ENCODE data around the gene MSH2. TPM values are rescaled to one million over a fixed set of nuclear protein-coding genes. Genes with fewer than 3 reads are reported as not detected.

Gene MSH2
- total RNA-seq, 2 donors from 2014 or later, result 126 to 135 TPM

DNA sequence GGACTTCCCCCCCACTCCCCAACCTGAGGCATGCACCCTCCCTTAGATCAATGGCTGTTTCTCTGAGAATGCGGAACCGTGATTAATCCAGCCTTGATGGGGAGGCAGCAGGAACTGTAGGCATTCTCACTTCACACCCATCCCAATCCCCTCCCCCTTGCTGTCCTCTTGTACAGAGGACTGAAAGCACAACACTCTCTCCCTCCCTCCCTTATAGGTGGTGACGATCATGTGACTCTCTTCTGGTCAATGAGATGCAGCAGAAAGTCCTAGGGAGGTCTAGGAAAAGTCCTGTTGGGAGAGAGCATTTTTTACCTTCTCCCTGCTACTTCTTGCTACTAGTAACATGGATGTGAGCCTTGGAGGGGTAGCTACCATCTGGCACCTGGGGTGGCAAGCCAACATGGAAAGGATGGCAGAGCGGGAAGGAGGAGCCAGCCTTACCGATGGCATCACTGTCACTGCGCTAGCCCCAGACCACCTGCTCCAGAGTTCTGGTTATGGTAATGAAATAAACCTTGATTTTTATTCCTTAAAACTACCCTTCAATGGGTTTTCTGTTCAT lies 106.9 kb downstream of the MSH2 start:
- no peak overlapping the region for H3K4me3 ChIP-seq (ENCODE audit: low read length)
- peaks cover 2% of the 10 kb centered on the region for H3K27me3 Mint-ChIP-seq (ENCODE audit: insufficient read depth)
- H3K9me3 ChIP-seq (ENCODE audit: control insufficient read depth, low read length), result peaks cover 14% of the 10 kb centered on the region
- H3K36me3 ChIP-seq (ENCODE audit: control insufficient read depth, insufficient read depth, low read length), result no peaks in the 10 kb centered on the region
- peaks cover 33% of the 10 kb centered on the region for H3K4me1 Mint-ChIP-seq
- H3K4me1 ChIP-seq (ENCODE audit: control insufficient read depth, insufficient read depth, low read length), result peaks cover 8% of the 10 kb centered on the region
- no peak for DNase-seq
- H3K9ac ChIP-seq (ENCODE audit: extremely low read depth, low read length, poor library complexity, severe bottlenecking), result no peak overlapping the region
- H3K27ac Mint-ChIP-seq, result no peak overlapping the region
- 97 to 98% methylated on average over 5 to 6 of the region's 6 CpGs for WGBS, 2 experiments (ENCODE audit: insufficient coverage in 1 of 2, insufficient read length in 1 of 2)
- peaks cover 16% of the 10 kb centered on the region for H3K36me3 Mint-ChIP-seq (ENCODE audit: low read depth)
- TF ChIP-seq, protein P1, sequence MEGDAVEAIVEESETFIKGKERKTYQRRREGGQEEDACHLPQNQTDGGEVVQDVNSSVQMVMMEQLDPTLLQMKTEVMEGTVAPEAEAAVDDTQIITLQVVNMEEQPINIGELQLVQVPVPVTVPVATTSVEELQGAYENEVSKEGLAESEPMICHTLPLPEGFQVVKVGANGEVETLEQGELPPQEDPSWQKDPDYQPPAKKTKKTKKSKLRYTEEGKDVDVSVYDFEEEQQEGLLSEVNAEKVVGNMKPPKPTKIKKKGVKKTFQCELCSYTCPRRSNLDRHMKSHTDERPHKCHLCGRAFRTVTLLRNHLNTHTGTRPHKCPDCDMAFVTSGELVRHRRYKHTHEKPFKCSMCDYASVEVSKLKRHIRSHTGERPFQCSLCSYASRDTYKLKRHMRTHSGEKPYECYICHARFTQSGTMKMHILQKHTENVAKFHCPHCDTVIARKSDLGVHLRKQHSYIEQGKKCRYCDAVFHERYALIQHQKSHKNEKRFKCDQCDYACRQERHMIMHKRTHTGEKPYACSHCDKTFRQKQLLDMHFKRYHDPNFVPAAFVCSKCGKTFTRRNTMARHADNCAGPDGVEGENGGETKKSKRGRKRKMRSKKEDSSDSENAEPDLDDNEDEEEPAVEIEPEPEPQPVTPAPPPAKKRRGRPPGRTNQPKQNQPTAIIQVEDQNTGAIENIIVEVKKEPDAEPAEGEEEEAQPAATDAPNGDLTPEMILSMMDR (conservative IDR thresholded peaks at IDR 0.05), result no peak
- no peak overlapping the region for H3K4me3 Mint-ChIP-seq
- H3K27me3 ChIP-seq (ENCODE audit: control insufficient read depth, insufficient read depth, low read length, poor library complexity, severe bottlenecking), result no peaks in the 10 kb centered on the region
- peaks cover 18% of the 10 kb centered on the region for H3K9me3 Mint-ChIP-seq
- no peak overlapping the region for H3K27ac ChIP-seq (ENCODE audit: low read depth, low read length)

DNA sequence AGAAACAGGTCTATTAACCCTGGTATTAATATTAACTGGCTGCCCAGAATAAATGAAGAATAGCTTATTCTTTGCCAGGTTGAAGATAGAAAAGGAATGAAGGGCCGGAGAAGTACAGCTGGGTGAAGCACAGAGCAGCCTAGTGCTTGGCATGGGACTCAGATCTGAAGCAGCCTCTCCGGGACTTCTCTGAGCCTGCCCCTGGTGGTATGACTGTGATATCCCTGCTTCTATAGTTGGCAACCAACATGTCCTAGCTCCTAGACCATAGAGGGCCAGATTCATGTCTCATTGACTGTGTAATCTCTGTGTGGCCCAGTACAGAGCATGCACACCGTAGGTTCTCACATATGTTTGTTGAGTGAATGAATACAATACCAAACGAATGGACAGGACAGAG lies 107.8 kb downstream of the MSH2 start:
- no peak overlapping the region for H3K27ac Mint-ChIP-seq
- H3K4me1 Mint-ChIP-seq, result peaks cover 40% of the 10 kb centered on the region
- no peaks in the 10 kb centered on the region for H3K27me3 ChIP-seq (ENCODE audit: control insufficient read depth, insufficient read depth, low read length, poor library complexity, severe bottlenecking)
- H3K27ac ChIP-seq (ENCODE audit: low read depth, low read length), result no peak overlapping the region
- peaks cover 5% of the 10 kb centered on the region for H3K9me3 ChIP-seq (ENCODE audit: control insufficient read depth, low read length)
- no peaks in the 10 kb centered on the region for H3K36me3 ChIP-seq (ENCODE audit: control insufficient read depth, insufficient read depth, low read length)
- peaks cover 8% of the 10 kb centered on the region for H3K4me1 ChIP-seq (ENCODE audit: control insufficient read depth, insufficient read depth, low read length)
- peaks cover 13% of the 10 kb centered on the region for H3K36me3 Mint-ChIP-seq (ENCODE audit: low read depth)
- H3K27me3 Mint-ChIP-seq (ENCODE audit: insufficient read depth), result no peaks in the 10 kb centered on the region
- TF ChIP-seq, protein P1 (conservative IDR thresholded peaks at IDR 0.05), result peak; percentile 67
- no peak overlapping the region for H3K9ac ChIP-seq (ENCODE audit: extremely low read depth, low read length, poor library complexity, severe bottlenecking)
- no peak overlapping the region for H3K4me3 Mint-ChIP-seq
- 91 to 100% methylated on average over 4 of the region's 4 CpGs for WGBS, 2 experiments (ENCODE audit: insufficient coverage in 1 of 2, insufficient read length in 1 of 2)
- DNase-seq, result peak; percentile 68
- no peak overlapping the region for H3K4me3 ChIP-seq (ENCODE audit: low read length)
- peaks cover 10% of the 10 kb centered on the region for H3K9me3 Mint-ChIP-seq

DNA sequence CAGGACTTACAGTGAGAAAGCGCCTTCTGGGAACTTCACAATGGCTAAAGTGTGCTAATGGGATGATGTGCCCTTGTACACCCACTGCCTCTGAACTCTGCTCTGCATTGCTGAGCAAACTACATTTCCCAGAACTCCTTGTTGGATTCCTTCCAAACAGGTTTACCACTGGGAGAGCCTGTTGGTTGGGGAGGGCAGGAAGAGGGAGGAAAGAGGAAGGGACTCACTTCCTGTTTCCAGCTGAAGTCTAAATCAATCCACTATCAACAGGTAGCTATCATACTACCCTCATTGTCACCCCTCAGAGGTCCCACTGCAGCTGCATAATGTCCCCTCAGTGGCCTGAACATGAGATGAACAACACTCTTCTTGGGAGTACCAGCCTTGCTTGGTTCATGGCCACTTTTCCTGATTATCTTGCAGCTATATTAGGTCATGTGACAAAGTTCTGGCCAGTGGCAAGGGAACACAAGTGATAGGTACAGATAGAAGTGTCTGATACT lies 109.7 kb downstream of the MSH2 start:
- Histone ChIP-seq H3K36me3 (ENCODE audit: control insufficient read depth, insufficient read depth, low read length) (peaks cover 6% of the 10 kb centered on the region), H3K4me3 (ENCODE audit: low read length) (peak overlapping the region; percentile 20), H3K4me1 (ENCODE audit: control insufficient read depth, insufficient read depth, low read length) (peaks cover 18% of the 10 kb centered on the region), H3K27ac (ENCODE audit: low read depth, low read length) (no peak overlapping the region), H3K9me3 (ENCODE audit: control insufficient read depth, low read length) (no peaks in the 10 kb centered on the region), H3K9ac (ENCODE audit: extremely low read depth, low read length, poor library complexity, severe bottlenecking) (no peak overlapping the region), H3K27me3 (ENCODE audit: control insufficient read depth, insufficient read depth, low read length, poor library complexity, severe bottlenecking) (no peaks in the 10 kb centered on the region)
- peaks cover 19% of the 10 kb centered on the region for H3K36me3 Mint-ChIP-seq (ENCODE audit: low read depth)
- H3K4me3 Mint-ChIP-seq, result no peak overlapping the region
- no peaks in the 10 kb centered on the region for H3K27me3 Mint-ChIP-seq (ENCODE audit: insufficient read depth)
- peaks cover 58% of the 10 kb centered on the region for H3K4me1 Mint-ChIP-seq
- H3K27ac Mint-ChIP-seq, result no peak overlapping the region
- WGBS, 2 experiments (ENCODE audit: insufficient coverage in 1 of 2, insufficient read length in 1 of 2), result 80 to 97% methylated on average over 1 of the region's 1 CpG
- TF ChIP-seq, protein P1 (conservative IDR thresholded peaks at IDR 0.05), result no peak
- peak; percentile 62 for DNase-seq
- no peaks in the 10 kb centered on the region for H3K9me3 Mint-ChIP-seq
